LNCAP (cell line): ENCODE data around the gene HOXB13.

Experiments
- TF ChIP-seq, protein P1 (sequence below): fragments of 450-650 bp; IDR thresholded peaks from 2 replicates; pipeline ENCODE4 v1.5.1; 2017; ENCODE audit warnings: mild to moderate bottlenecking

Gene HOXB13

DNA sequence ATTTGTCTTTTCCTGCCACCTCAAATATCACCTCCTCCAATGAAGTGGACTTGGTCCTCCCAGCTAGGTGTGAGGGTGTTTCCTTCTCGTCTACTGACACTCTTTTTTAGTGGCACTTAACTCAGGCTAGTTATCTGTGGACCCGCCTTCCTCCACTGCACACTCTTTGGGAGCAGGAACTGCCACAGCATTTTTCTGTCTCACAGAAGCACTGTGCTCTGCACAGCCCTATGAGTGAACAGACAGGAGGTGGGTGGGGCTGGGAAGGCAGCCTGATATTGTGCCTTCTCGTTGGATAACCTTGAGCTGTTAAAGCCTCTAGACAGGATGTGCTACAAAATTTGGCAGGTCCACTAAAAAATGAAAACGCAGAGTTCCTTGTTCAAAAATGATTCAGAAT lies 31.9 kb upstream of the HOXB13 start:
- TF ChIP-seq, protein P1, sequence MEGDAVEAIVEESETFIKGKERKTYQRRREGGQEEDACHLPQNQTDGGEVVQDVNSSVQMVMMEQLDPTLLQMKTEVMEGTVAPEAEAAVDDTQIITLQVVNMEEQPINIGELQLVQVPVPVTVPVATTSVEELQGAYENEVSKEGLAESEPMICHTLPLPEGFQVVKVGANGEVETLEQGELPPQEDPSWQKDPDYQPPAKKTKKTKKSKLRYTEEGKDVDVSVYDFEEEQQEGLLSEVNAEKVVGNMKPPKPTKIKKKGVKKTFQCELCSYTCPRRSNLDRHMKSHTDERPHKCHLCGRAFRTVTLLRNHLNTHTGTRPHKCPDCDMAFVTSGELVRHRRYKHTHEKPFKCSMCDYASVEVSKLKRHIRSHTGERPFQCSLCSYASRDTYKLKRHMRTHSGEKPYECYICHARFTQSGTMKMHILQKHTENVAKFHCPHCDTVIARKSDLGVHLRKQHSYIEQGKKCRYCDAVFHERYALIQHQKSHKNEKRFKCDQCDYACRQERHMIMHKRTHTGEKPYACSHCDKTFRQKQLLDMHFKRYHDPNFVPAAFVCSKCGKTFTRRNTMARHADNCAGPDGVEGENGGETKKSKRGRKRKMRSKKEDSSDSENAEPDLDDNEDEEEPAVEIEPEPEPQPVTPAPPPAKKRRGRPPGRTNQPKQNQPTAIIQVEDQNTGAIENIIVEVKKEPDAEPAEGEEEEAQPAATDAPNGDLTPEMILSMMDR: no peak

DNA sequence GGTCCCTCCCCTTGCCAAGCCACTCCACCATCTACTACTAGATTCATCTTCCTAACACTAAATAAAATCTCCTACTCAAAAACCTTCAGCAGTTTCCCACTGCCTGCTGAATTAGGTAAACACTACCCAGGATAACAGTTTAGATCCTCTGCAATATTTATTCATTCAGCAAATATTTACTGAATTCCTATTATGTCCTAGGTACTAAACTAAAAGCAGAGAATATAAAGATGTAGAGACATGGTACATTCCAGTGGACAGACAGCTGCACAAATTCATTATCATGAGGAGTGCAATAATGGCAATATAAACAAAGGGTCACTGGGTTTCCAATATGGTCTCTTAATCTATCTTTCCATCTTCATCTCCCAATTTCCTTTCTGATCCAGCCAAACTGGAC lies 30.7 kb upstream of the HOXB13 start:
- TF ChIP-seq, protein P1: no peak

DNA sequence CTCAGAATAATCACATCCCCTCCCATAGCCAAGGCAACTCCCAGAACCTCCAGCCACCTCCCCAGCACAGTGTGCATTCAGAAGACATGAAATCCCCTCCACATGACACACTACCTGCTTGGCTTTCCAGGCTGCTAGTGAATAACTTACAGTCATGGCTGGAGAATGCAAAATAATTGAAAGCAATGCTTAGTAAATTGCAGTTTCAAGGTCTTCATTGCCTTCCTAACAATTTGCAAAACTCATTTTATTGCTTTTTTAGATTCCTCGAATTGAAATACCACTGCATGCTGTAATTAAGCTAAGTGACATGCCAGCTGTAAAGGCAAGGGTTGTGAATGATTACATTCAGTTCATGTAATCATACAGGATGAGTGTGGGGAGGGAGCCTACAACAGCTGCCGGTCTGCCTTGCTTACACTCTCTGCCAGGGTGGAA lies 29.0 kb upstream of the HOXB13 start:
- TF ChIP-seq, protein P1: no peak

DNA sequence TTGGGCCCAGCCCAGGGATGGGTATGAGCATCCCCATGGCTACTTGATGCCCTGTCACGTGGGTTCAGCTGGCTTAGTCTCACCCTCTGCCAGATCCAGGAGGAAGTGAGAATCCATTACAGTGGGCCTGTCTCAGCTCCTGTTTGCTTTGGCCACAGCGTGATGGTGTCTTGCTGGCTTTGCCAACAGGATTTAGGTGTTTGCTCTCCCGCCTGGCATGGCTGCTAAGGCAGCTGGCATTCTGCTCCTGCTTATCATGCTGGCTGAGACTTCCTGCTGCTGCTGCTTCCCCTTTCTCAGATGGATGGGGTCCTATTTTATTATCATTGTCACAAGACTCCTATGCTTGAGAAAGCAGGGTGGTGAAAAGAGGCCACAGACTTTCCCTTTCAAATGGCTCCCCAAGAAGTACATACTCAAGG lies 28.3 kb upstream of the HOXB13 start:
- TF ChIP-seq, protein P1: no peak

- TF ChIP-seq, protein P1: no peak
Measured at GRCh38 chr17:48755356-48755755, 26.8 kb upstream of the HOXB13 start.

DNA sequence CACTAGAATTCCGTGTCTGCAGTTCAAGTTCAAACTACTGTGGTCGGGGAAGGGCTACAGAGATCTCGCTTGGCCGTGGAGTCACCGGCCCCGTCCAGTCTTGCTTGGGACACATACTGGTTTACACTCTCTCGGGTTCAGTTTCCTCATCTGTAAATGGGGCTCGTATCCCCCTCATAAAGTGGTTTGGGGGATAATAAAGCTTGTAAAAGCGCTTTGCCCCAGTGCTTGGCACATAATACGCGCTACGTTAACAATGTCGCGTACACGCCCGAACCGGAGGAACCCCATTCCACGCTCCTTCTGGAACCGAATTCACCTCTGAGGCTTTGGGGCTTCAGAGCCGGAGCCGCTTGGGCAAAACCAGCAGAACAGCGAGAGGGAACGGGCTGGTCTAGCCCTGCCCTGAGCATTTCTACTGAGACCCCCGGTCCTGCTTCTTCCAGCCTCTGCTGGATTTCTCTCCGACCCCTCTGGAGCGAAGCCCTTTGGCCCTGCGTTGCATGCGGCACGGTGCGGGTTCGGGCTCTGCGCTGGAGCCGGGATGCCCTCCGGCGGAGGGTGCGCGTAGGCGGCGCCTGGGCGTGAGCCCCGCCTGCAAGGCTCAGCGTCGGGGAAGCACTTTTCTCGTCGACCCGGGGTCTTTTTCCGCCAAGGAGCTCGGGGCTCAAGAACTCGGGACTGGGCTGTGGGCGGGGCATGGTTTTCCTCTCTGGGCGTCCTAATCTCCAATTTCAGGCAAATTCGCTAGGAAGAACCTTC lies 26.1 kb upstream of the HOXB13 start:
- TF ChIP-seq, protein P1: no peak

GRCh38 chr17:48753794-48754499 lies 25.4 kb upstream of the HOXB13 start:
- TF ChIP-seq, protein P1: no peak
